ENCODE measurements around the gene HBG1.

Gene HBG1

DNA sequence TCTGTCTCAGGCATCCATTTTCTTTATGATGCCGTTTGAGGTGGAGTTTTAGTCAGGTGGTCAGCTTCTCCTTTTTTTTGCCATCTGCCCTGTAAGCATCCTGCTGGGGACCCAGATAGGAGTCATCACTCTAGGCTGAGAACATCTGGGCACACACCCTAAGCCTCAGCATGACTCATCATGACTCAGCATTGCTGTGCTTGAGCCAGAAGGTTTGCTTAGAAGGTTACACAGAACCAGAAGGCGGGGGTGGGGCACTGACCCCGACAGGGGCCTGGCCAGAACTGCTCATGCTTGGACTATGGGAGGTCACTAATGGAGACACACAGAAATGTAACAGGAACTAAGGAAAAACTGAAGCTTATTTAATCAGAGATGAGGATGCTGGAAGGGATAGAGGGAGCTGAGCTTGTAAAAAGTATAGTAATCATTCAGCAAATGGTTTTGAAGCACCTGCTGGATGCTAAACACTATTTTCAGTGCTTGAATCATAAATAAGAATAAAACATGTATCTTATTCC, 31.0 kb upstream of the HBG1 start:
- TF ChIP-seq ZNF621 (tag by site-specific recombination; IDR thresholded peaks at IDR 0.05) = no peak
- TF ChIP-seq ZNF660 (tag by site-specific recombination; IDR thresholded peaks at IDR 0.05) = 0 out of 2 replicates have a peak, but pooled peaks have one; percentile 21
- Histone ChIP-seq H3K4me1 (ENCODE audit: control insufficient read depth, insufficient read depth, low read length) (no peaks in the 10 kb centered on the region), H3K36me3 (ENCODE audit: control insufficient read depth in 2 of 2, insufficient read depth in 1 of 2, low read length in 2 of 2) (no peaks in the 10 kb centered on the region), H3K4me3 (ENCODE audit: low read depth, low read length) (no peak overlapping the region), H3K27ac (ENCODE audit: extremely low read depth, low read depth, low read length) (no peak overlapping the region), H3K9me3 (ENCODE audit: control insufficient read depth, insufficient read depth, low read depth, low read length) (no peaks in the 10 kb centered on the region)
- CTCF ChIA-PET = interaction anchor here (0.7 kb wide), 1 partner anchor 407 kb away, joined by 3 read pairs; no protein-coding TSS in a partner anchor
- POLR2A ChIA-PET = no interaction called here

- Histone ChIP-seq H3K36me3 (ENCODE audit: control insufficient read depth in 2 of 2, insufficient read depth in 1 of 2, low read length in 2 of 2) (no peaks in the 10 kb centered on the region), H3K4me1 (ENCODE audit: control insufficient read depth, insufficient read depth, low read length) (no peaks in the 10 kb centered on the region), H3K27ac (ENCODE audit: extremely low read depth, low read depth, low read length) (no peak overlapping the region), H3K4me3 (ENCODE audit: low read depth, low read length) (no peak overlapping the region), H3K9me3 (ENCODE audit: control insufficient read depth, insufficient read depth, low read depth, low read length) (no peaks in the 10 kb centered on the region)
- no peak for TF ChIP-seq ZNF10 (tag by site-specific recombination; IDR thresholded peaks at IDR 0.05)
- TF ChIP-seq, protein P1, sequence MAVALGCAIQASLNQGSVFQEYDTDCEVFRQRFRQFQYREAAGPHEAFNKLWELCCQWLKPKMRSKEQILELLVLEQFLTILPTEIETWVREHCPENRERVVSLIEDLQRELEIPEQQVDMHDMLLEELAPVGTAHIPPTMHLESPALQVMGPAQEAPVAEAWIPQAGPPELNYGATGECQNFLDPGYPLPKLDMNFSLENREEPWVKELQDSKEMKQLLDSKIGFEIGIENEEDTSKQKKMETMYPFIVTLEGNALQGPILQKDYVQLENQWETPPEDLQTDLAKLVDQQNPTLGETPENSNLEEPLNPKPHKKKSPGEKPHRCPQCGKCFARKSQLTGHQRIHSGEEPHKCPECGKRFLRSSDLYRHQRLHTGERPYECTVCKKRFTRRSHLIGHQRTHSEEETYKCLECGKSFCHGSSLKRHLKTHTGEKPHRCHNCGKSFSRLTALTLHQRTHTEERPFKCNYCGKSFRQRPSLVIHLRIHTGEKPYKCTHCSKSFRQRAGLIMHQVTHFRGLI (tag by site-specific recombination; IDR thresholded peaks at IDR 0.05) = no peak
- TF ChIP-seq, protein P2, sequence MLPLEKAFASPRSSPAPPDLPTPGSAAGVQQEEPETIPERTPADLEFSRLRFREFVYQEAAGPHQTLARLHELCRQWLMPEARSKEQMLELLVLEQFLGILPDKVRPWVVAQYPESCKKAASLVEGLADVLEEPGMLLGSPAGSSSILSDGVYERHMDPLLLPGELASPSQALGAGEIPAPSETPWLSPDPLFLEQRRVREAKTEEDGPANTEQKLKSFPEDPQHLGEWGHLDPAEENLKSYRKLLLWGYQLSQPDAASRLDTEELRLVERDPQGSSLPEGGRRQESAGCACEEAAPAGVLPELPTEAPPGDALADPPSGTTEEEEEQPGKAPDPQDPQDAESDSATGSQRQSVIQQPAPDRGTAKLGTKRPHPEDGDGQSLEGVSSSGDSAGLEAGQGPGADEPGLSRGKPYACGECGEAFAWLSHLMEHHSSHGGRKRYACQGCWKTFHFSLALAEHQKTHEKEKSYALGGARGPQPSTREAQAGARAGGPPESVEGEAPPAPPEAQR (tag by site-specific recombination; IDR thresholded peaks at IDR 0.05) = no peak
- POLR2A ChIA-PET = no interaction called here
- CTCF ChIA-PET = no interaction called here
Measured at GRCh38 chr11:5279471-5280090, 29.9 kb upstream of the HBG1 start.

DNA sequence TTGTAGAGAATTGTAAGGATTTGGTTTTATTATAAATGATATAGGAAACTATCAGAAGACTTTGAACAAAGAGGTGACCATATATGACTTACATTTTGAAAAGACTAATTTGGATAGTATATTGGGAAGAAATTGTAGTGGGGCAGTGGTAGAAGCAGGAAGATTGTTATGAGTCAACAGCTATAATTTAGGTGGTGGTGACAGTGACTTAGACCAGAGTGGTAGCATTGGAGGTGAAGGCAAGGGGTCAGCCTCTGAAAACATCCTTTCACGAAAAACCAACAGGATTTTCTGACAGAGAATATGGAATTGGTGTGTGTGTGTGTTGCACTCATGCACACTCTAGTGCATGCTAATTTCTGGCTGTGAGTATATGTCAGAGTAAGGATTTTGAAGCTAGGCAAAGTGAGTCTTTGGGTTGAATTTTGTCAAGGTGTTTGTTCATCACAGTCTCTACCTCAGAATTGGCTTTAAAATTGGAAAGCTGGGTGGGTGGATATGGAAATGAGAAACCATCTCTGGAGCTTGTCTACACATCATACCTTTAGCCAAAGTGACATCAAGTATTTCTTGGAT, 28.2 kb upstream of the HBG1 start:
- Histone ChIP-seq H3K36me3 (ENCODE audit: control insufficient read depth in 2 of 2, insufficient read depth in 1 of 2, low read length in 2 of 2) (no peaks in the 10 kb centered on the region), H3K9me3 (ENCODE audit: control insufficient read depth, insufficient read depth, low read depth, low read length) (no peaks in the 10 kb centered on the region), H3K27ac (ENCODE audit: extremely low read depth, low read depth, low read length) (no peak overlapping the region), H3K4me3 (ENCODE audit: low read depth, low read length) (no peak overlapping the region), H3K4me1 (ENCODE audit: control insufficient read depth, insufficient read depth, low read length) (no peaks in the 10 kb centered on the region)
- ChIA-PET CTCF (no interaction called here), POLR2A (no interaction called here)
- TF ChIP-seq KLF8 (tag by site-specific recombination; IDR thresholded peaks at IDR 0.05) (no peak), ZNF514 (tag by site-specific recombination; IDR thresholded peaks at IDR 0.05) (no peak), PATZ1 (tag by site-specific recombination; IDR thresholded peaks at IDR 0.05) (no peak), ZFHX2 (tag by site-specific recombination; conservative IDR thresholded peaks at IDR 0.05) (no peak), ZNF114 (tag by site-specific recombination; IDR thresholded peaks at IDR 0.05) (no peak), ZNF341 (tag by site-specific recombination; IDR thresholded peaks at IDR 0.05; ENCODE audit: low read depth) (no peak), ZNF473 (tag by site-specific recombination; IDR thresholded peaks at IDR 0.05) (no peak), ZBTB6 (tag by site-specific recombination; IDR thresholded peaks at IDR 0.05) (no peak), ZBTB1 (tag by site-specific recombination; IDR thresholded peaks at IDR 0.05) (no peak), GFI1B (tag by site-specific recombination; IDR thresholded peaks at IDR 0.05) (no peak), ZNF768 (tag by site-specific recombination; IDR thresholded peaks at IDR 0.05) (no peak), ZNF157 (tag by site-specific recombination; IDR thresholded peaks at IDR 0.05) (no peak), ZBTB44 (tag by site-specific recombination; IDR thresholded peaks at IDR 0.05) (no peak), ZFP37 (tag by site-specific recombination; IDR thresholded peaks at IDR 0.05) (no peak), SP3 (tag by site-specific recombination; IDR thresholded peaks at IDR 0.05) (no peak), ZNF837 (tag by site-specific recombination; IDR thresholded peaks at IDR 0.05) (no peak)
- TF ChIP-seq, protein P3, sequence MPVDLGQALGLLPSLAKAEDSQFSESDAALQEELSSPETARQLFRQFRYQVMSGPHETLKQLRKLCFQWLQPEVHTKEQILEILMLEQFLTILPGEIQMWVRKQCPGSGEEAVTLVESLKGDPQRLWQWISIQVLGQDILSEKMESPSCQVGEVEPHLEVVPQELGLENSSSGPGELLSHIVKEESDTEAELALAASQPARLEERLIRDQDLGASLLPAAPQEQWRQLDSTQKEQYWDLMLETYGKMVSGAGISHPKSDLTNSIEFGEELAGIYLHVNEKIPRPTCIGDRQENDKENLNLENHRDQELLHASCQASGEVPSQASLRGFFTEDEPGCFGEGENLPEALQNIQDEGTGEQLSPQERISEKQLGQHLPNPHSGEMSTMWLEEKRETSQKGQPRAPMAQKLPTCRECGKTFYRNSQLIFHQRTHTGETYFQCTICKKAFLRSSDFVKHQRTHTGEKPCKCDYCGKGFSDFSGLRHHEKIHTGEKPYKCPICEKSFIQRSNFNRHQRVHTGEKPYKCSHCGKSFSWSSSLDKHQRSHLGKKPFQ (tag by site-specific recombination; IDR thresholded peaks at IDR 0.05) = no peak
